Smooth muscle cell (in vitro differentiated cells): ENCODE measurements around the gene GAS6. TPM values are rescaled to one million over a fixed set of nuclear protein-coding genes. Genes with fewer than 3 reads are reported as not detected.

Source experiments
- DNase-seq: peaks from one replicate; lab custom pipeline; 2025; ENCODE audit not compliant: unreplicated experiment; lab: John Stamatoyannopoulos, UW
- H2AFZ ChIP-seq: fragments of 200-600 bp; sonication (generic); 2 replicates; pipeline ENCODE4 v1.6.0; 2016; ENCODE audit warnings: antibody characterized with exemption, low read depth, mild to moderate bottlenecking
- H3F3A ChIP-seq: fragments of 200-600 bp; sonication (generic); 2 replicates; pipeline ENCODE4 v1.6.0; 2017; ENCODE audit warnings: antibody characterized with exemption, low read depth
- H3K27ac ChIP-seq: fragments of 200-600 bp; sonication (generic); 2 replicates; pipeline ENCODE4 v1.5.1; 2016; ENCODE audit warnings: low read depth, mild to moderate bottlenecking
- H3K27me3 ChIP-seq: fragments of 200-600 bp; sonication (generic); 2 replicates; pipeline ENCODE4 v1.6.1; 2016; ENCODE audit warnings: low read depth, mild to moderate bottlenecking
- H3K36me3 ChIP-seq: fragments of 200-600 bp; sonication (generic); 2 replicates; pipeline ENCODE4 v1.5.1; 2016; ENCODE audit warnings: low read depth
- H3K4me1 ChIP-seq: fragments of 200-600 bp; sonication (generic); 2 replicates; pipeline ENCODE4 v1.5.1; 2016; ENCODE audit warnings: low read depth
- H3K4me2 ChIP-seq: fragments of 200-600 bp; sonication (generic); 2 replicates; pipeline ENCODE4 v1.6.0; 2016; ENCODE audit warnings: mild to moderate bottlenecking
- H3K4me3 ChIP-seq: fragments of 200-600 bp; sonication (generic); 2 replicates; pipeline ENCODE4 v1.5.1; 2016; ENCODE audit warnings: mild to moderate bottlenecking
- H3K79me2 ChIP-seq: fragments of 200-600 bp; sonication (generic); 2 replicates; pipeline ENCODE4 v1.6.0; 2016; ENCODE audit warnings: low read depth, mild to moderate bottlenecking
- H3K9ac ChIP-seq: fragments of 200-600 bp; sonication (generic); 2 replicates; pipeline ENCODE4 v1.6.0; 2016; ENCODE audit warnings: low read depth
- H3K9me3 ChIP-seq: fragments of 200-600 bp; sonication (generic); replicated peaks from 2 replicates; pipeline ENCODE4 v1.5.1; 2016; ENCODE audit warnings: low read depth
- H4K20me1 ChIP-seq: fragments of 200-600 bp; sonication (generic); 2 replicates; pipeline ENCODE4 v1.6.0; 2016; ENCODE audit warnings: low read depth
- WGBS: methylation state at CpG from one replicate; pipeline ENCODE4 v1.1.7; 2016; ENCODE audit warnings: low lambda C conversion rate; 5-methylcytosine and 5-hydroxymethylcytosine counted together
- polyA plus RNA-seq: library from polyadenylated mRNA; unstranded; fragments of >200 nt; fragmentation: Nextera tagmentation; extraction: Ambion mirVana; gene quantifications from 2 replicates; pipeline ENCODE4 v1.2.1, GENCODE V29; 2016
- total RNA-seq: library from RNA; depleted of rRNA; stranded (reverse); fragments of >200 nt; gene quantifications from 2 replicates; pipeline ENCODE4 v1.2.3, GENCODE V29; 2014
- TF ChIP-seq, protein P1 (sequence below): fragments of 200-600 bp; sonication (generic); IDR thresholded peaks from 2 replicates; pipeline ENCODE4 v1.5.1; 2017; ENCODE audit warnings: borderline replicate concordance, mild to moderate bottlenecking, antibody characterized with exemption; ENCODE audit not compliant: insufficient read depth, poor library complexity, severe bottlenecking

Gene GAS6
- total and polyA plus RNA-seq, 2 experiments from 2014 or later = 21.7 to 45.2 TPM

DNA sequence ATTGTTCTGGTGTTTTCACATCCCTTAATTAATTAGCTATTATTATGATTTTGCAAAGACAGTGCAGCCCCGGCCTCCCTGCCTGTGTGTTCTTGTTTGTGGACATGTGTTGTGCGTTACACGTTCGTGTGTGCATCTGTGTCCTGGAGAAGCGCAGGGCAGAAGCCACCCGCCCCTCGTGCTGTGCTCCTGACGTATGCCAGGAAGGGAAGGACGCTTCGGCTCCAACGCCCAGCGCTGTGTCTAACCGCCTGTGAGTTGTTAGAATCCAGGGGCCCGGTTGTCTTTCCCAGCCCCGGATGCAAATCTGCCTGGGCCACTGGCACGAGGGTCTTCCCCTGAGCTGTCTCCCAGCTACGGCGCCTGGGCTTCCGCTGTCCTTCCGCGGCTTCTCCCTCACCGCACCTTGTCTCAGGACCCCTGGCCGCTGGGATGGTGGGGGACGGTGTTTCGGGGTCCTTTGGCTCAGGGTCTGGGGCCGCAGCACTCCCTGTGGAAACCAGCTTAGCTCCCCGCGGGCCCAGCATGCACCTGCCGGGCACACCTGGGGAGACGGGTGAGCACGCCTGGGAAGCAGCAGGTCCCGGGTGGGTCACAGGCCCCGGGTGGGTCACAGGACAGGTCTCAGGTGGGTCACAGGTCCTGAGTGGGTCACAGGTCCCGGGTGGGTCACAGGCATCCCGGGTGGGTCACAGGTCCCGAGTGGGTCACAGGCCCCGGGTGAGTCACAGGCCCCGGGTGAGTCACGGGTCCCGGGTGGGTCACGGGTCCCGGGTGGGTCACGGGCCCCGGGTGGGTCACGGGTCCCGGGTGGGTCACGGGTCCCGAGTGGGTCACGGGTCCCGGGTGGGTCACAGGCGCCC is 51.5 kb downstream of the GAS6 start:
- Histone ChIP-seq H3F3A (no peaks in the 10 kb centered on the region), H3K4me1 (peaks cover 6% of the 10 kb centered on the region), H3K36me3 (no peaks in the 10 kb centered on the region), H3K4me2 (no peak overlapping the region), H3K27me3 (no peaks in the 10 kb centered on the region), H3K4me3 (no peak overlapping the region), H4K20me1 (no peaks in the 10 kb centered on the region), H2AFZ (no peak overlapping the region), H3K9me3 (no peaks in the 10 kb centered on the region), H3K27ac (no peak overlapping the region), H3K79me2 (no peaks in the 10 kb centered on the region), H3K9ac (no peak overlapping the region)
- WGBS = 94% methylated on average over 46 of the region's 51 CpGs
- DNase-seq = no peak
- TF ChIP-seq, protein P1, sequence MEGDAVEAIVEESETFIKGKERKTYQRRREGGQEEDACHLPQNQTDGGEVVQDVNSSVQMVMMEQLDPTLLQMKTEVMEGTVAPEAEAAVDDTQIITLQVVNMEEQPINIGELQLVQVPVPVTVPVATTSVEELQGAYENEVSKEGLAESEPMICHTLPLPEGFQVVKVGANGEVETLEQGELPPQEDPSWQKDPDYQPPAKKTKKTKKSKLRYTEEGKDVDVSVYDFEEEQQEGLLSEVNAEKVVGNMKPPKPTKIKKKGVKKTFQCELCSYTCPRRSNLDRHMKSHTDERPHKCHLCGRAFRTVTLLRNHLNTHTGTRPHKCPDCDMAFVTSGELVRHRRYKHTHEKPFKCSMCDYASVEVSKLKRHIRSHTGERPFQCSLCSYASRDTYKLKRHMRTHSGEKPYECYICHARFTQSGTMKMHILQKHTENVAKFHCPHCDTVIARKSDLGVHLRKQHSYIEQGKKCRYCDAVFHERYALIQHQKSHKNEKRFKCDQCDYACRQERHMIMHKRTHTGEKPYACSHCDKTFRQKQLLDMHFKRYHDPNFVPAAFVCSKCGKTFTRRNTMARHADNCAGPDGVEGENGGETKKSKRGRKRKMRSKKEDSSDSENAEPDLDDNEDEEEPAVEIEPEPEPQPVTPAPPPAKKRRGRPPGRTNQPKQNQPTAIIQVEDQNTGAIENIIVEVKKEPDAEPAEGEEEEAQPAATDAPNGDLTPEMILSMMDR = no peak

DNA sequence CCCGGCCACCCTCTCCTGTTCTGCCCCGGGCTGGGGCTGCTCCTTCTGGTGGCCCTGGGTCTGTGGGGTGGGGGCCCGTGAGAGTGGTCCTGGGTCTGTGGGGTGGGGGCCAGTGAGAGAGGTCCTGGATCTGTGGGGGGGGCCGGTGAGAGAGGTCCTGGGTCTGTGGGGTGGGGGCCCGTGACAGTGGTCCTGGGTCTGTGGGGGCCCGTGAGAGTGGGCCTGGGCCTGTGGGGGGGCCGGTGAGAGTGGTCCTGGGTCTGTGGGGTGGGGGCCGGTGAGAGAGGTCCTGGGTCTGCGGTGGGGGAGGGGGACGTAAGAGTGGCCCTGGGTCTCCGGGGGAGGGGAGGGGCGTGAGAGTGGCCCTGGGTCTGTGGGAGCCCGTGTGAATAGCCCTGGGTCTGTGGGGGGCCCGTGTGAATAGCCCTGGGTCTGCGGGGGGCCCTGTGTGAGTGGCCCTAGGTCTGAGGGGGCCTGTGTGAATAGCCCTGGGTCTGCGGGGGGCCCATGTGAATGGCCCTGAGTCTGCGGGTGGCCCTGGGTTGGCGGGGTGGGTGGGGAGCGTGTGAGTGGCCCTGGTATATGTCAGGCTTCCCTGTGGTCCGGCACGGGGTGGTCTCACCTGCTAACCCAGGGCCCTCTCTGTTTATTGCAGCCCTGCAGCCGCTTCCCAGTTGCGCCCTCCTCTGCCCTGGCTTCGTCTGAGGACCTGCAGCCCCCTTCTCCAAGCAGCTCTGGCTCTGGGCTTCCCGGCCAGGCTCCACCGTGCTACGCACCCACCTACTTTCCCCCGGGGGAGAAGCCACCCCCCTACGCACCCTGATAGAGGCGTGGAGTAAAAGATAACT is 52.6 kb downstream of the GAS6 start:
- Histone ChIP-seq H2AFZ (no peak overlapping the region), H3K4me3 (no peak overlapping the region), H3K79me2 (no peaks in the 10 kb centered on the region), H3K9me3 (no peaks in the 10 kb centered on the region), H3F3A (no peaks in the 10 kb centered on the region), H4K20me1 (no peaks in the 10 kb centered on the region), H3K27me3 (no peaks in the 10 kb centered on the region), H3K4me1 (peaks cover 6% of the 10 kb centered on the region), H3K4me2 (no peak overlapping the region), H3K27ac (no peak overlapping the region), H3K9ac (no peak overlapping the region), H3K36me3 (no peaks in the 10 kb centered on the region)
- 88% methylated on average over 13 of the region's 30 CpGs for WGBS
- DNase-seq = no peak
- TF ChIP-seq, protein P1 = no peak

DNA sequence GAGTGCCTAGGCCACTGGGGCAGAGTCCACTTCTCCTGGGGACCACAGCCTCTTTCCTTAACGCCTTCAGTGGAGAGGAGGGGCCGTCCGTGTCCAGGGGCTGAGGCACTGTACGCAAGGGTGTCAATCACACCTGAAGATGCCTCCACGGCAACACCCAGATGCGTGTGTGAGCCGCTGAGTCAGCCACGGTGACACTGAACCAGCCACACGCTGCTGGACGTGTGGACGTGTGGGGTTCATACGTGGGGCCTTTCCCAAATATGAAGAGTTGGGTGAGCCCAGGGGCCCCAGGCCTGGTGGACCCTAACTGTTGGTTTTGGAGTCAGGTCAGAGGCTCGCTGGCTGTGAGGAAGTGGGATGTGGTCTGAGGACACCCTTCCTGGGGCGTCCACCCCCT is 53.2 kb downstream of the GAS6 start:
- H3K27ac ChIP-seq = no peak overlapping the region
- no peaks in the 10 kb centered on the region for H3K36me3 ChIP-seq
- H4K20me1 ChIP-seq = no peaks in the 10 kb centered on the region
- TF ChIP-seq, protein P1 = no peak
- WGBS = 91% methylated on average over 14 of the region's 14 CpGs
- no peak overlapping the region for H2AFZ ChIP-seq
- H3K4me3 ChIP-seq = no peak overlapping the region
- H3K79me2 ChIP-seq = no peaks in the 10 kb centered on the region
- no peaks in the 10 kb centered on the region for H3K9me3 ChIP-seq
- no peak overlapping the region for H3K4me2 ChIP-seq
- no peaks in the 10 kb centered on the region for H3F3A ChIP-seq
- H3K9ac ChIP-seq = no peak overlapping the region
- no peak for DNase-seq
- no peaks in the 10 kb centered on the region for H3K27me3 ChIP-seq
- peaks cover 6% of the 10 kb centered on the region for H3K4me1 ChIP-seq
